ENCODE data around the gene KIRREL1. TPM values are rescaled to one million over a fixed set of nuclear protein-coding genes. Genes with fewer than 3 reads are reported as not detected.

Gene KIRREL1
- total RNA-seq, 4 donors from 2014 or later = 8.8 to 19.6 (median 14.5) TPM

DNA sequence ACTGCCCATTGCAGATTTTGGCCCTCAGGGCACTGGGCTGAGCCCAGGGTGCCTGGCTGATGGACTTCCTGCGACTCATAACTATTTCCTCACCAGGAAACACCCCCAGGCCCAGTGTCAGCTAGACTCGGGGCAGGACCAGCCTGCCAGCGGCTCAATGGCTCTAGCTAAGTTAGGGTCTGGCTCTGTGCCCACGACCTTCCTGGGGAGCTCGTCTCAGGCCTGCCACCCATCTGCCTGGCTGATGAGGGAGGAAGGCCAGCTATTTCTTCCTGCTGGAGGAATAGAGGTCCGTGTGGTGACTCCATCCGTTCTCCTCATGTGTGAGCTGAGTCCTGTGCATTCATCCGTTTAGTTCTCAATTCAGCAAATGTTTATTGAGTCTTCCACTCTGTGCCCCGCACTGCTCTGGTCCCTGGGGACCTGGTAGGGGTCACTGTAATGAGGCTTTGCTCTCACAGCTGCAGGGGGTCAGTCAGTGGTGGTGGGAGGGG, 44.5 kb downstream of the KIRREL1 start:
- WGBS, 2 donors = 23 to 30% methylated on average over 9 of the region's 9 CpGs
- DNase-seq (ENCODE audit: low spot score in 2 of 2) = no peak
- TF ChIP-seq, protein P1, sequence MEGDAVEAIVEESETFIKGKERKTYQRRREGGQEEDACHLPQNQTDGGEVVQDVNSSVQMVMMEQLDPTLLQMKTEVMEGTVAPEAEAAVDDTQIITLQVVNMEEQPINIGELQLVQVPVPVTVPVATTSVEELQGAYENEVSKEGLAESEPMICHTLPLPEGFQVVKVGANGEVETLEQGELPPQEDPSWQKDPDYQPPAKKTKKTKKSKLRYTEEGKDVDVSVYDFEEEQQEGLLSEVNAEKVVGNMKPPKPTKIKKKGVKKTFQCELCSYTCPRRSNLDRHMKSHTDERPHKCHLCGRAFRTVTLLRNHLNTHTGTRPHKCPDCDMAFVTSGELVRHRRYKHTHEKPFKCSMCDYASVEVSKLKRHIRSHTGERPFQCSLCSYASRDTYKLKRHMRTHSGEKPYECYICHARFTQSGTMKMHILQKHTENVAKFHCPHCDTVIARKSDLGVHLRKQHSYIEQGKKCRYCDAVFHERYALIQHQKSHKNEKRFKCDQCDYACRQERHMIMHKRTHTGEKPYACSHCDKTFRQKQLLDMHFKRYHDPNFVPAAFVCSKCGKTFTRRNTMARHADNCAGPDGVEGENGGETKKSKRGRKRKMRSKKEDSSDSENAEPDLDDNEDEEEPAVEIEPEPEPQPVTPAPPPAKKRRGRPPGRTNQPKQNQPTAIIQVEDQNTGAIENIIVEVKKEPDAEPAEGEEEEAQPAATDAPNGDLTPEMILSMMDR (IDR thresholded peaks at IDR 0.05) = no peak
- no peak for TF ChIP-seq POLR2A (IDR thresholded peaks at IDR 0.05)
- no peak overlapping the region for H3K4me3 ChIP-seq (ENCODE audit: low read depth, poor library complexity, severe bottlenecking)
- intact Hi-C loops (cut with DNase I; ENCODE audit: low total_unique reads) = loop anchor here (5.0 kb wide), 1 partner anchor 46 kb away; the partner anchor contains the start of gene KIRREL1

DNA sequence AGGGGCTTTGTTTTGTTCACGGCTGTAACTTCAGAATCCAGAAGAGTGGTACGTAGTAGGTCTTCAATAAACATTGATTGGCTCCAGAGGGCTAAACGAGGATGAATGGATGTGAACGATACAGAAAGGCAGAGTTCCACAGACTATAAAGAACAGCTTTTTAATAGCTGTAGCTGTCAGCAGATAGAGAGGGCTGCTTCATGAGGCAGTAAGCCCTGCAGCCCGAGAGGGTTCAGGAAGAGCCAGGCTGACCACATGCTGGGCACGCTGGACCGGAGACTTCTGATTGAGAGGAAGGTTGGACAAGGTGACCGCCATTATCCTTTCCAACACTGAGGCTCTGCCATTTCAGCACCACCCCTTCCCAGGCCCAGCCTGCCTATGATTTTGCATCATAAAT, 45.3 kb downstream of the KIRREL1 start:
- intact Hi-C loops (cut with DNase I; ENCODE audit: low total_unique reads) = loop anchor here (5.0 kb wide), 1 partner anchor 46 kb away; the partner anchor contains the start of gene KIRREL1
- no peak overlapping the region for H3K4me3 ChIP-seq (ENCODE audit: low read depth, poor library complexity, severe bottlenecking)
- TF ChIP-seq POLR2A (IDR thresholded peaks at IDR 0.05) = no peak
- TF ChIP-seq, protein P1 (IDR thresholded peaks at IDR 0.05) = no peak
- DNase-seq (ENCODE audit: low spot score in 2 of 2) = no peak
- WGBS, 2 donors = 72 to 79% methylated on average over 8 of the region's 8 CpGs

DNA sequence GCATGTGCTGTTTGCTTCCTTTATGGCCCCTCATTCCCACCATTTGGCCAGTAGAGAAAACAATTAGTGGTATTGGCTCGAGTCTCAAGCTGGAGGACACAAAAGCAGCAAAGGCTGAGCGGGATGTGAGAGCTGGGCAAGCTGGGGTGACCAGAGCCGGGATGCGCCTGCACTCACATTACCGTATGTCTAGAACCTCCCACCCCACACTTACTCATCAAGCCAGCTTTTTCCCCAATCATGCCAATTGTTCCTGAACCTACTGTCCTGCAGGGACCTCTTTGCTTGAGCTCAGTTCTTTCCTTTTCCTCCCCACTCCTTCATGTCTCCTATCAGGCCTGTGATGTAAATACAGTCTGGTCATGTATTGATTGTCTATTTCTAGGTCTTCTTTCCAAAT, 45.9 kb downstream of the KIRREL1 start:
- 47 to 65% methylated on average over 5 of the region's 5 CpGs for WGBS, 2 donors
- TF ChIP-seq, protein P1 (IDR thresholded peaks at IDR 0.05) = no peak
- no peak for TF ChIP-seq POLR2A (IDR thresholded peaks at IDR 0.05)
- intact Hi-C loops (cut with DNase I; ENCODE audit: low total_unique reads) = loop anchor here (5.0 kb wide), 1 partner anchor 47 kb away; the partner anchor contains the start of gene KIRREL1
- no peak for DNase-seq (ENCODE audit: low spot score in 2 of 2)
- no peak overlapping the region for H3K4me3 ChIP-seq (ENCODE audit: low read depth, poor library complexity, severe bottlenecking)

DNA sequence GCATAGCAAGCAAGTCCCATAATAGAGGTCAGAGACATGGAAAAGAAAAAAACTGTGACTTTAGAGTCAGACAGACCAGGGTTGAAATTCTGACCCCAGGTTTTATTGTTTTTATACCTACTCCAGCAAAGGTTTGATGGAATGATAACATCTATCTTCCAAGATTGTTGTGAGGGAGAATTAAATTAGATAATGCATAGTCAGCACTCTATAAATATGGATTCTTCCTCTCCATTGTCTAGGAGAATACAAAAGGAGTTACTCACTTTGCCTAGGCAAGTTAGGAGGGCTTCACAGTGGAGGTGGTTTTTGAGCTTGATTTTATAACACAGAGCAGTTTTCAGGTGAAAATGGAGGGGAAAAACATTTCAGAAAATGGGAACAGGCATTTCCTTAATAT, 46.9 kb downstream of the KIRREL1 start:
- TF ChIP-seq, protein P1 (IDR thresholded peaks at IDR 0.05) = no peak
- no peak for TF ChIP-seq POLR2A (IDR thresholded peaks at IDR 0.05)
- H3K4me3 ChIP-seq (ENCODE audit: low read depth, poor library complexity, severe bottlenecking) = no peak overlapping the region
- no peak for DNase-seq (ENCODE audit: low spot score in 2 of 2)
- intact Hi-C loops (cut with DNase I; ENCODE audit: low total_unique reads) = no loop called here

DNA sequence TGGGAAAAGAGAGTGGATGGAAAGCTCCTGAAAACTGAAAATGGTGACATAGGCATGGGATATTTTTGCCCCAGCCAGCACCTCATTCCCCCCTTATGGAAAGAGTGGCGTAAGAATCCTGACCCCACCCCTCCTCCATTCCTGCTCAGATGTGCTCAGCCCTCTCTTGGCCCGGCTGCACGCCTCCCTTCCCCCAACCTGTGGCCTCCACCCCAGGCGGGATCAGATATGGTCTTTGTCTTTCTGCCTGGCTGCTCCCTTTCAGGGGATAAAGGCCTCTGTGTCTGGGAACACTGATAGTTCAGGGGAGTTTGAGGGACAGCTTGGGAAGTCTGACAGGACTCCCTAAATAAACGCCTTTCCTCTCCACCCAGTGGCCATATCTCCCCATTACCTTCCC, 49.8 kb downstream of the KIRREL1 start:
- no peak for TF ChIP-seq POLR2A (IDR thresholded peaks at IDR 0.05)
- TF ChIP-seq, protein P1 (IDR thresholded peaks at IDR 0.05) = no peak
- no peak overlapping the region for H3K4me3 ChIP-seq (ENCODE audit: low read depth, poor library complexity, severe bottlenecking)
- intact Hi-C loops (cut with DNase I; ENCODE audit: low total_unique reads) = no loop called here
- WGBS, 2 donors = 51 to 70% methylated on average over 5 of the region's 5 CpGs
- no peak for DNase-seq (ENCODE audit: low spot score in 2 of 2)

DNA sequence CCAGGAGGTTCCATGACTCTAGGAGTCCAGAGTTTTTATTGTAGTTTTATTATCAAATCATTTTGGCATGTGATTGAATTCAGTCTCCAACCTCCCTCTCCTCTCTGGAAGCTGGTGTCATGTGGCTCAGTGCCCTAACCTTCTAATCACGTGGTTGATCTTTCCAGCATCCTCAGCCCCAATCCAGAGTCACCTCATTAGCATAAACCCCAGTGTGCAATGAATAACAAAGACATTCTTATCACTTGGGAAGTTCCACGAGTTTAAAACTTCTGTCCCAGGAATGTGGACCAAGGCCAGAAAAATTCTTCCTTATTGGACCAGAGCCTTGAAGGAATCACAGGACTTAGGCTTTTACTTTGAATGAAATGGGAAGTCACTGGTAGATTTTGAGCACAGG, 52.2 kb downstream of the KIRREL1 start:
- WGBS, 2 donors = 10% methylated on average over 2 of the region's 2 CpGs
- no peak for DNase-seq (ENCODE audit: low spot score in 2 of 2)
- TF ChIP-seq, protein P1 (IDR thresholded peaks at IDR 0.05) = no peak
- no peak for TF ChIP-seq POLR2A (IDR thresholded peaks at IDR 0.05)
- intact Hi-C loops (cut with DNase I; ENCODE audit: low total_unique reads) = no loop called here
- H3K4me3 ChIP-seq (ENCODE audit: low read depth, poor library complexity, severe bottlenecking) = no peak overlapping the region

Data from lower leg skin (tissue), 4 donors.